ENCODE results near the gene WTAP.
"Not testable (repeated sequence)": the region's sequence is repeated elsewhere in the genome, so short reads cannot be mapped to it uniquely, and the experiment has no call there.

WTAP gene

GRCh38 chr6:159728531-159728964 is 1.2 kb downstream of the WTAP start:
- DNase-seq (ENCODE audit: insufficient read length, low spot score) (no peak), FAIRE-seq (no peak)
- no peak for TF ChIP-seq POLR2A (IDR thresholded peaks at IDR 0.05; ENCODE audit: low read depth, low read length)

GRCh38 chr6:159729598-159730331 is 2.5 kb downstream of the WTAP start:
- no peak for TF ChIP-seq POLR2A (IDR thresholded peaks at IDR 0.05; ENCODE audit: low read depth, low read length)
- DNase-seq (ENCODE audit: insufficient read length, low spot score) (no peak), FAIRE-seq (no peak)

- FAIRE-seq (no peak), DNase-seq (ENCODE audit: insufficient read length, low spot score) (no peak)
- no peak for TF ChIP-seq POLR2A (IDR thresholded peaks at IDR 0.05; ENCODE audit: low read depth, low read length)
These were observed 3.0 kb downstream of the WTAP start for GRCh38 chr6:159730332-159730676.

DNA sequence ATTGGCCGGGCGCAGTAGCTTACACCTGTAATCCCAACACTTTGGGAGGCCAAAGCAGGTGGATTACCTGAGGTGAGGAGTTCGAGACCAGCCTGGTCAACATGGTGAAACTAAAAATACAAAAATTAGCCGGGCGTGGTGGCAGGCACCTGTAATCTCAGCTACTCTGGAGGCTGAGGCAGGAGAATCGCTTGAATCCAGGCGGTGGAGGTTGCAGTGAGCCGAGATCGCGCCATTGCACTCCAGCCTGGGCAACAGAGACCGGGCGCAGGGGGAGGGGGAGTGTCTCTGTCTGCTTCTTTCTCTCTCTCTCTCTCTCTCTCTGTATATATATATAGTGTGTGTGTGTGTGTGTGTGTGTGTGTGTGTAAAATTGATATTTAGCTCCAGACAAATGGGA is 5.2 kb downstream of the WTAP start:
- not testable (repeated sequence) for FAIRE-seq; DNase-seq (ENCODE audit: insufficient read length, low spot score)

DNA sequence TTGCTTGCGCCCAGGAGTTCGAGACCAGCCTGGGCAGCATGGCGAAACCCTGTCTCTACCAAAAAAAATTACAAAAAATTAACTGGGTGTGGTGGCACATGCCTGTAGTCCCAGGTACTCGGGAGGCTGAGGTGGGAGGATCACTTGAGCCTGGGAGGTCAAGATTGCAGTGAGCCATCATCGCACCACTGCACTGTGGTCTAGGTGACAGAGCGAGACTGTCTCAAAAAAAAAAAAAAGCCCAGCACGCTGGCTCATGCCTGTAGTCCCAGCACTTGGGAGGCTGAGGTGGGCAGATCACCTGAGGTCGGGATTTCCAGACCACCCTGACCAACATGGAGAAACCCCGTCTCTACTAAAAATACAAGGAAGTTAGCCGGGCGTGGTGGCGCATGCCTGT is 6.1 kb downstream of the WTAP start:
- not testable (repeated sequence) for FAIRE-seq; DNase-seq (ENCODE audit: insufficient read length, low spot score)

DNA sequence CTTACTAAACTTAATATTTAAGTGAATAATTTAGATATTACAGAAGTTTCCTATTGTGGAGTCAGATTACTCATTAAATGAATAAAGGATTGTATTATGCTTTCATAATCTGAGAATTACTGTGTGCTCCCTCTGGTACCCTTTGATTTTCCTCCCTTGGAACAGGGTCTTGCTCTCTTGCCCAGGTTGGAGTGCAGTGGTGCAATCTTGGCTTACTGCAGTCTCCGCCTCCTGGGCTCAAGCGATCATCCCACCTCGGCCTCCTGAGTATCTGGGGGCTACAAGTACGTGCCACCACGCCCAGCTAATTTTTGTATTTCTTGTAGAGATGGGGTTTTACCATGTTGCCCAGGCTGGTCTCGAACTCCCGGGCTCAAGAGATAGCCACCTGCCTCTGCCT is 9.6 kb downstream of the WTAP start:
- DNase-seq (ENCODE audit: insufficient read length, low spot score), result no peak
- FAIRE-seq, result no peak
- no peak for TF ChIP-seq POLR2A (IDR thresholded peaks at IDR 0.05; ENCODE audit: low read depth, low read length)

- DNase-seq (ENCODE audit: insufficient read length, low spot score) (no peak), FAIRE-seq (no peak)
- TF ChIP-seq POLR2A (IDR thresholded peaks at IDR 0.05; ENCODE audit: low read depth, low read length), result no peak
These were observed 12.0 kb downstream of the WTAP start for GRCh38 chr6:159739341-159739740.

- FAIRE-seq (no peak), DNase-seq (ENCODE audit: insufficient read length, low spot score) (no peak)
- no peak for TF ChIP-seq POLR2A (IDR thresholded peaks at IDR 0.05; ENCODE audit: low read depth, low read length)
These were observed 14.9 kb downstream of the WTAP start for GRCh38 chr6:159742165-159742564.

- no peak for TF ChIP-seq POLR2A (IDR thresholded peaks at IDR 0.05; ENCODE audit: low read depth, low read length)
- DNase-seq (ENCODE audit: insufficient read length, low spot score) (no peak), FAIRE-seq (no peak)
These were observed 17.8 kb downstream of the WTAP start for GRCh38 chr6:159745081-159745480.

- no peak for FAIRE-seq
- no peak for DNase-seq (ENCODE audit: insufficient read length, low spot score)
- TF ChIP-seq POLR2A (IDR thresholded peaks at IDR 0.05; ENCODE audit: low read depth, low read length), result no peak
These were observed 19.5 kb downstream of the WTAP start for GRCh38 chr6:159746759-159747158.

- not testable (repeated sequence) for FAIRE-seq; DNase-seq (ENCODE audit: insufficient read length, low spot score)
These were observed 20.8 kb downstream of the WTAP start for GRCh38 chr6:159748127-159748526.

DNA sequence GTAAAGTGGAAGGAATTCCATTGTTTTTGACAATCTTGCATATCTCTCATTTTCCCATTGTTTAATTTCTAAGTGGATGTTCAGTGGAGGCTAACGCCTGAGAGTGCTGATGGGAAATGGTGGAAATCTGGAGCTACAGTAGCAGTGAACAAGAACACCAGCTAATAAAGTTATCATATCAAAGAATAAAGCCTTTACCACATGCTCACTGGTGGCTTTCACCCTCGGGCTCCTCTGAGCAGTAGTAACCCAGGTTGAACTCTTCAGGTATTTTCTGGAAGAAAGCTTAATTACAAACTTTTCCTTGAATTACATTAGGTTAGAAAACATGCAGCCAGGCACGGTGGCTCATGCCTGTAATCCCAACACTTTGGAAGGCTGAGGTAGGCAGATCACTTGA is 24.1 kb downstream of the WTAP start:
- TF ChIP-seq POLR2A (IDR thresholded peaks at IDR 0.05; ENCODE audit: low read depth, low read length), result no peak
- DNase-seq (ENCODE audit: insufficient read length, low spot score) (no peak), FAIRE-seq (no peak)

GRCh38 chr6:159753081-159753872 is 26.0 kb downstream of the WTAP start:
- TF ChIP-seq POLR2A (IDR thresholded peaks at IDR 0.05; ENCODE audit: low read depth, low read length), result no peak
- DNase-seq (ENCODE audit: insufficient read length, low spot score) (no peak), FAIRE-seq (no peak)

GRCh38 chr6:159754401-159754800 is 27.1 kb downstream of the WTAP start:
- no peak for DNase-seq (ENCODE audit: insufficient read length, low spot score)
- FAIRE-seq, result no peak
- TF ChIP-seq POLR2A (IDR thresholded peaks at IDR 0.05; ENCODE audit: low read depth, low read length), result no peak
